HepG2 (cell line): ENCODE data around the gene FAM78A. TPM values are rescaled to one million over a fixed set of nuclear protein-coding genes. Genes with fewer than 3 reads are reported as not detected.

Source experiments
- DR1 ChIP-seq: sonication (generic); formaldehyde crosslinking; IDR thresholded peaks from 2 replicates; pipeline ENCODE4 v1.8.0; 2021; ENCODE audit warnings: mild to moderate bottlenecking, missing genetic modification reagents, inconsistent platforms
- HNF4G ChIP-seq, 2 experiments: sonication (generic) in 1 of 2; formaldehyde crosslinking in 1 of 2; IDR thresholded peaks; 2 replicates each; pipeline versions ENCODE4 v1.4.0 to v1.6.1; 2011 to 2020; ENCODE audit warnings: borderline replicate concordance in 2 of 2, low read depth in 2 of 2, mild to moderate bottlenecking in 2 of 2, low read length in 1 of 2, missing genetic modification reagents in 1 of 2, moderate library complexity in 1 of 2
- HNRNPK ChIP-seq: fragments of 200-400 bp; formaldehyde crosslinking; IDR thresholded peaks from 2 replicates; pipeline ENCODE4 v1.6.1; 2018; ENCODE audit warnings: low read length, low read depth, moderate library complexity, mild to moderate bottlenecking; ENCODE audit not compliant: poor library complexity, severe bottlenecking
- RFX5 ChIP-seq: IDR thresholded peaks from 2 replicates; pipeline ENCODE4 v1.6.1; 2011; ENCODE audit warnings: low read depth, low read length, improper control_type of control experiment
- polyA plus RNA-seq, 8 experiments: library from polyadenylated mRNA; depleted of rRNA in 3 of 8; stranded (reverse) in 7 of 8; unstranded in 1 of 8; fragments of >200 nt; fragmentation: Illumina TruSeq in 4 of 8; extraction: Trizol in 4 of 8; gene quantifications; 2 replicates each; pipeline versions ENCODE4 v1.2.1 to v1.2.3, GENCODE V29; 2011 to 2016; ENCODE audit warnings: low read depth in 4 of 8, missing spikeins in 1 of 8, mixed read lengths in 1 of 8; ENCODE audit not compliant: insufficient read depth in 1 of 8
- total RNA-seq, 5 experiments: library from RNA; depleted of rRNA; stranded (reverse); fragments of >200 nt; fragmentation: Illumina TruSeq; extraction: Trizol; gene quantifications; 2 replicates each; pipeline ENCODE4 v1.2.3, GENCODE V29; 2016; ENCODE audit warnings: low read depth in 1 of 5
- TF ChIP-seq, protein P1 (sequence below): sonication (generic); formaldehyde crosslinking; IDR thresholded peaks from 2 replicates; pipeline ENCODE4 v1.8.0; 2022; ENCODE audit warnings: missing genetic modification reagents, mild to moderate bottlenecking, borderline replicate concordance
- TF ChIP-seq, protein P2 (sequence below), 2 experiments: sonication (generic) in 1 of 2; formaldehyde crosslinking in 1 of 2; IDR thresholded peaks; 2 replicates each; pipeline versions ENCODE4 v1.4.0 to v1.6.1; 2016 to 2020; ENCODE audit warnings: borderline replicate concordance in 1 of 2, low read depth in 1 of 2, mild to moderate bottlenecking in 1 of 2, missing genetic modification reagents in 1 of 2
- TF ChIP-seq, protein P3 (sequence below): sonication (generic); formaldehyde crosslinking; IDR thresholded peaks from 2 replicates; pipeline ENCODE4 v1.5.1; 2020; ENCODE audit warnings: mild to moderate bottlenecking, moderate library complexity, missing genetic modification reagents
- TF ChIP-seq, protein P4 (sequence below): IDR thresholded peaks from 2 replicates; pipeline ENCODE4 v1.6.1; 2016; ENCODE audit warnings: missing compliant biosample characterization, missing genetic modification reagents, borderline replicate concordance
- TF ChIP-seq, protein P5 (sequence below): sonication (generic); formaldehyde crosslinking; IDR thresholded peaks from 2 replicates; pipeline ENCODE4 v1.4.0; 2020; ENCODE audit warnings: missing genetic modification reagents; ENCODE audit errors: not compliant biosample characterization
- TF ChIP-seq, protein P6 (sequence below): sonication (generic); formaldehyde crosslinking; IDR thresholded peaks from 2 replicates; pipeline ENCODE4 v1.5.0; 2020; ENCODE audit warnings: missing genetic modification reagents, mild to moderate bottlenecking, borderline replicate concordance
- TF ChIP-seq, protein P7 (sequence below): sonication (generic); formaldehyde crosslinking; IDR thresholded peaks from 2 replicates; pipeline ENCODE4 v1.8.0; 2022; ENCODE audit warnings: missing genetic modification reagents, mild to moderate bottlenecking, moderate library complexity, borderline replicate concordance

FAM78A gene
- total and polyA plus RNA-seq, 2 of the 13 experiments (the other 11 are each of a cell fraction or from before 2014, with no cell fraction given): 0.18 to 0.62 TPM

DNA sequence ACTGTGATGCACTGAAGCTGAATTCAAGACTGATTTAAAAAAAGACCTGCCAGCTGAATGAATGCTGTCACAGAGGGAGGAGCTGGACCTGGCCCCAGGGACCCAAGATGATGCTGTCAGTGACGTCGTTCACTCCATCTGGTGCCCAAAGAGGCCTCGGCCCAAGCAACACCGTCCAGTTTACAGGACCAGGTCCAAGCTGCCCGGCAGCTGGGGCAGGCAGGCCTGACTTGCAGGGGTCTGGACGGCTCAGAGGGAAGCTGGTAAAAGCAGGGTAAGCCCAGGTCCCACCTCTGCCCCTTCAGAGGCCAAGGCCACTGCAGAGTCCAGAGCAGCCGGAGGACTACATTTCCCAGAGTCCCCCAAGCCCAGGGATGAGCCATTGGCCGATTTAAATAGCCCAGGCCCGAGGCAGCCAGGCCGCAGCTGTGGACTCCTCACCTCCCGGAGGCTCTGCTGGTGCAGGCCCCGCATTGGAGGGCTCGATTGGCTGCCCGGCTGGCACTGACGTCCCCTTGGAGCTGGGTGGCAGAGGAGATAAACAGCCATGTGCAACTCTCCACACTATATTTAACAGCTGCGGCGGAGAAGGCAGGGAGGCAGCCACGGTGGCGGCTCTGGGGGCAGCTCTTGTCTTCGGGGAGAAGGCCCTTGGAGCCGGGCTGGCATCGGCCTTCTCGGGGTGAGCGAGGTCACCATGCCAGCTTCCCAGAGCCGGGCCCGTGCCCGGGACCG, 13.2 kb upstream of the FAM78A start, which contains the start of gene PLPP7 (continued):
- TF ChIP-seq, protein P1, sequence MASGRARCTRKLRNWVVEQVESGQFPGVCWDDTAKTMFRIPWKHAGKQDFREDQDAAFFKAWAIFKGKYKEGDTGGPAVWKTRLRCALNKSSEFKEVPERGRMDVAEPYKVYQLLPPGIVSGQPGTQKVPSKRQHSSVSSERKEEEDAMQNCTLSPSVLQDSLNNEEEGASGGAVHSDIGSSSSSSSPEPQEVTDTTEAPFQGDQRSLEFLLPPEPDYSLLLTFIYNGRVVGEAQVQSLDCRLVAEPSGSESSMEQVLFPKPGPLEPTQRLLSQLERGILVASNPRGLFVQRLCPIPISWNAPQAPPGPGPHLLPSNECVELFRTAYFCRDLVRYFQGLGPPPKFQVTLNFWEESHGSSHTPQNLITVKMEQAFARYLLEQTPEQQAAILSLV (CRISPR knock-in tag): no peak
- no peak; the same call in 1 of the 2 replicates for TF ChIP-seq DR1 (CRISPR knock-in tag)
- TF ChIP-seq HNF4G (IDR thresholded peaks at IDR 0.05; ENCODE audit: borderline replicate concordance, low read depth, low read length): no peak
- no peak for TF ChIP-seq HNF4G (CRISPR knock-in tag; IDR thresholded peaks at IDR 0.05; ENCODE audit: borderline replicate concordance, low read depth)
- TF ChIP-seq, protein P2, sequence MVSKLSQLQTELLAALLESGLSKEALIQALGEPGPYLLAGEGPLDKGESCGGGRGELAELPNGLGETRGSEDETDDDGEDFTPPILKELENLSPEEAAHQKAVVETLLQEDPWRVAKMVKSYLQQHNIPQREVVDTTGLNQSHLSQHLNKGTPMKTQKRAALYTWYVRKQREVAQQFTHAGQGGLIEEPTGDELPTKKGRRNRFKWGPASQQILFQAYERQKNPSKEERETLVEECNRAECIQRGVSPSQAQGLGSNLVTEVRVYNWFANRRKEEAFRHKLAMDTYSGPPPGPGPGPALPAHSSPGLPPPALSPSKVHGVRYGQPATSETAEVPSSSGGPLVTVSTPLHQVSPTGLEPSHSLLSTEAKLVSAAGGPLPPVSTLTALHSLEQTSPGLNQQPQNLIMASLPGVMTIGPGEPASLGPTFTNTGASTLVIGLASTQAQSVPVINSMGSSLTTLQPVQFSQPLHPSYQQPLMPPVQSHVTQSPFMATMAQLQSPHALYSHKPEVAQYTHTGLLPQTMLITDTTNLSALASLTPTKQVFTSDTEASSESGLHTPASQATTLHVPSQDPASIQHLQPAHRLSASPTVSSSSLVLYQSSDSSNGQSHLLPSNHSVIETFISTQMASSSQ (IDR thresholded peaks at IDR 0.05; ENCODE audit: low read depth): no peak
- TF ChIP-seq, protein P2 (CRISPR knock-in tag; IDR thresholded peaks at IDR 0.05; ENCODE audit: borderline replicate concordance): no peak
- TF ChIP-seq, protein P3, sequence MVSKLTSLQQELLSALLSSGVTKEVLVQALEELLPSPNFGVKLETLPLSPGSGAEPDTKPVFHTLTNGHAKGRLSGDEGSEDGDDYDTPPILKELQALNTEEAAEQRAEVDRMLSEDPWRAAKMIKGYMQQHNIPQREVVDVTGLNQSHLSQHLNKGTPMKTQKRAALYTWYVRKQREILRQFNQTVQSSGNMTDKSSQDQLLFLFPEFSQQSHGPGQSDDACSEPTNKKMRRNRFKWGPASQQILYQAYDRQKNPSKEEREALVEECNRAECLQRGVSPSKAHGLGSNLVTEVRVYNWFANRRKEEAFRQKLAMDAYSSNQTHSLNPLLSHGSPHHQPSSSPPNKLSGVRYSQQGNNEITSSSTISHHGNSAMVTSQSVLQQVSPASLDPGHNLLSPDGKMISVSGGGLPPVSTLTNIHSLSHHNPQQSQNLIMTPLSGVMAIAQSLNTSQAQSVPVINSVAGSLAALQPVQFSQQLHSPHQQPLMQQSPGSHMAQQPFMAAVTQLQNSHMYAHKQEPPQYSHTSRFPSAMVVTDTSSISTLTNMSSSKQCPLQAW (CRISPR knock-in tag): peak; percentile 64; the same call in 1 of the 2 replicates
- TF ChIP-seq, protein P4, sequence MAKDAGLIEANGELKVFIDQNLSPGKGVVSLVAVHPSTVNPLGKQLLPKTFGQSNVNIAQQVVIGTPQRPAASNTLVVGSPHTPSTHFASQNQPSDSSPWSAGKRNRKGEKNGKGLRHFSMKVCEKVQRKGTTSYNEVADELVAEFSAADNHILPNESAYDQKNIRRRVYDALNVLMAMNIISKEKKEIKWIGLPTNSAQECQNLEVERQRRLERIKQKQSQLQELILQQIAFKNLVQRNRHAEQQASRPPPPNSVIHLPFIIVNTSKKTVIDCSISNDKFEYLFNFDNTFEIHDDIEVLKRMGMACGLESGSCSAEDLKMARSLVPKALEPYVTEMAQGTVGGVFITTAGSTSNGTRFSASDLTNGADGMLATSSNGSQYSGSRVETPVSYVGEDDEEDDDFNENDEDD (CRISPR knock-in tag): no peak
- TF ChIP-seq HNRNPK: no peak
- TF ChIP-seq, protein P5, sequence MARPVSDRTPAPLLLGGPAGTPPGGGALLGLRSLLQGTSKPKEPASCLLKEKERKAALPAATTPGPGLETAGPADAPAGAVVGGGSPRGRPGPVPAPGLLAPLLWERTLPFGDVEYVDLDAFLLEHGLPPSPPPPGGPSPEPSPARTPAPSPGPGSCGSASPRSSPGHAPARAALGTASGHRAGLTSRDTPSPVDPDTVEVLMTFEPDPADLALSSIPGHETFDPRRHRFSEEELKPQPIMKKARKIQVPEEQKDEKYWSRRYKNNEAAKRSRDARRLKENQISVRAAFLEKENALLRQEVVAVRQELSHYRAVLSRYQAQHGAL (CRISPR knock-in tag): no peak
- TF ChIP-seq RFX5: no peak
- TF ChIP-seq, protein P6, sequence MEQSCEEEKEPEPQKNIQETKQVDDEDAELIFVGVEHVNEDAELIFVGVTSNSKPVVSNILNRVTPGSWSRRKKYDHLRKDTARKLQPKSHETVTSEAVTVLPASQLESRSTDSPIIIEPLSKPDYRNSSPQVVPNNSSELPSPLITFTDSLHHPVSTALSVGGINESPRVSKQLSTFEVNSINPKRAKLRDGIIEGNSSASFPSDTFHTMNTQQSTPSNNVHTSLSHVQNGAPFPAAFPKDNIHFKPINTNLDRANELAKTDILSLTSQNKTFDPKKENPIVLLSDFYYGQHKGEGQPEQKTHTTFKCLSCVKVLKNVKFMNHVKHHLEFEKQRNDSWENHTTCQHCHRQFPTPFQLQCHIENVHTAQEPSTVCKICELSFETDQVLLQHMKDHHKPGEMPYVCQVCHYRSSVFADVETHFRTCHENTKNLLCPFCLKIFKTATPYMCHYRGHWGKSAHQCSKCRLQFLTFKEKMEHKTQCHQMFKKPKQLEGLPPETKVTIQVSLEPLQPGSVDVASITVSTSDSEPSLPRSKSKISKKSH: no peak
- TF ChIP-seq, protein P7, sequence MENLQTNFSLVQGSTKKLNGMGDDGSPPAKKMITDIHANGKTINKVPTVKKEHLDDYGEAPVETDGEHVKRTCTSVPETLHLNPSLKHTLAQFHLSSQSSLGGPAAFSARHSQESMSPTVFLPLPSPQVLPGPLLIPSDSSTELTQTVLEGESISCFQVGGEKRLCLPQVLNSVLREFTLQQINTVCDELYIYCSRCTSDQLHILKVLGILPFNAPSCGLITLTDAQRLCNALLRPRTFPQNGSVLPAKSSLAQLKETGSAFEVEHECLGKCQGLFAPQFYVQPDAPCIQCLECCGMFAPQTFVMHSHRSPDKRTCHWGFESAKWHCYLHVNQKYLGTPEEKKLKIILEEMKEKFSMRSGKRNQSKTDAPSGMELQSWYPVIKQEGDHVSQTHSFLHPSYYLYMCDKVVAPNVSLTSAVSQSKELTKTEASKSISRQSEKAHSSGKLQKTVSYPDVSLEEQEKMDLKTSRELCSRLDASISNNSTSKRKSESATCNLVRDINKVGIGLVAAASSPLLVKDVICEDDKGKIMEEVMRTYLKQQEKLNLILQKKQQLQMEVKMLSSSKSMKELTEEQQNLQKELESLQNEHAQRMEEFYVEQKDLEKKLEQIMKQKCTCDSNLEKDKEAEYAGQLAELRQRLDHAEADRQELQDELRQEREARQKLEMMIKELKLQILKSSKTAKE (CRISPR knock-in tag): no peak
